Fibroblast of skin of abdomen (primary cell): ENCODE results near the gene OVOL1. TPM values are rescaled to one million over a fixed set of nuclear protein-coding genes. Genes with fewer than 3 reads are reported as not detected.
"Not testable (repeated sequence)": the region's sequence is repeated elsewhere in the genome, so short reads cannot be mapped to it uniquely, and the experiment has no call there.

Experiments used
- DNase-seq: peaks from one replicate; pipeline ENCODE4 v3.0.0-alpha.2; 2013
- polyA plus RNA-seq, 2 experiments: library from polyadenylated mRNA; unstranded; fragments of 120-200 nt; gene quantifications; one replicate each; pipeline ENCODE4 v1.2.1, GENCODE V29; 2013; ENCODE audit not compliant: insufficient read length in 2 of 2

OVOL1 gene
- not detected for polyA plus RNA-seq (2013, experiment 1 of 2; ENCODE audit: insufficient read length)
- not detected for polyA plus RNA-seq (2013, experiment 2 of 2; ENCODE audit: insufficient read length)

- no peak for DNase-seq
These were observed at the start of gene OVOL1 for GRCh38 chr11:65786786-65787636. TSS of gene OVOL1 (plus strand) at chr11:65787063. CDS start at chr11:65787374, 311 bp downstream.

GRCh38 chr11:65739022-65739421 lies 47.8 kb upstream of the OVOL1 start:
- no peak for DNase-seq

- DNase-seq, result no peak
These were observed 45.7 kb upstream of the OVOL1 start for GRCh38 chr11:65741185-65741584.

- DNase-seq, result no peak
These were observed 44.5 kb upstream of the OVOL1 start for GRCh38 chr11:65742353-65742752.

GRCh38 chr11:65743681-65744025 lies 43.2 kb upstream of the OVOL1 start:
- DNase-seq, result no peak

- DNase-seq, result peak; percentile 20
These were observed 42.7 kb upstream of the OVOL1 start for GRCh38 chr11:65744026-65744698.

- no peak for DNase-seq
These were observed 42.2 kb upstream of the OVOL1 start for GRCh38 chr11:65744699-65745042.

GRCh38 chr11:65745049-65745448 lies 41.8 kb upstream of the OVOL1 start:
- no peak for DNase-seq

GRCh38 chr11:65762169-65762568 lies 24.7 kb upstream of the OVOL1 start:
- not testable (repeated sequence) for DNase-seq

- not testable (repeated sequence) for DNase-seq
These were observed 24.0 kb upstream of the OVOL1 start for GRCh38 chr11:65762816-65763215.

- no peak for DNase-seq
These were observed 22.4 kb upstream of the OVOL1 start for GRCh38 chr11:65764434-65764833.

- DNase-seq, result peak; percentile 82
These were observed 20.3 kb upstream of the OVOL1 start for GRCh38 chr11:65766535-65766934.

- no peak for DNase-seq
These were observed 19.5 kb upstream of the OVOL1 start for GRCh38 chr11:65767406-65767805.

- not testable (repeated sequence) for DNase-seq
These were observed 19.1 kb upstream of the OVOL1 start for GRCh38 chr11:65767806-65768205.

GRCh38 chr11:65770951-65771567 lies 15.8 kb upstream of the OVOL1 start:
- DNase-seq, result no peak

GRCh38 chr11:65771589-65772112 lies 15.2 kb upstream of the OVOL1 start:
- no peak for DNase-seq

GRCh38 chr11:65773784-65774411 lies 13.0 kb upstream of the OVOL1 start:
- DNase-seq, result no peak

GRCh38 chr11:65774525-65775306 lies 12.1 kb upstream of the OVOL1 start:
- no peak for DNase-seq

GRCh38 chr11:65776196-65776595 lies 10.7 kb upstream of the OVOL1 start:
- no peak for DNase-seq

GRCh38 chr11:65776710-65777141 lies 10.1 kb upstream of the OVOL1 start:
- no peak for DNase-seq

- DNase-seq, result no peak
These were observed 9.6 kb upstream of the OVOL1 start for GRCh38 chr11:65777241-65777640.

GRCh38 chr11:65777821-65778361 lies 9.0 kb upstream of the OVOL1 start:
- DNase-seq, result no peak
